ENCODE data around the gene ZNF837. TPM values are rescaled to one million over a fixed set of nuclear protein-coding genes. Genes with fewer than 3 reads are reported as not detected.

ZNF837 gene
- total and polyA plus RNA-seq, 2 experiments from 2014 or later = 5.0 to 5.4 TPM

DNA sequence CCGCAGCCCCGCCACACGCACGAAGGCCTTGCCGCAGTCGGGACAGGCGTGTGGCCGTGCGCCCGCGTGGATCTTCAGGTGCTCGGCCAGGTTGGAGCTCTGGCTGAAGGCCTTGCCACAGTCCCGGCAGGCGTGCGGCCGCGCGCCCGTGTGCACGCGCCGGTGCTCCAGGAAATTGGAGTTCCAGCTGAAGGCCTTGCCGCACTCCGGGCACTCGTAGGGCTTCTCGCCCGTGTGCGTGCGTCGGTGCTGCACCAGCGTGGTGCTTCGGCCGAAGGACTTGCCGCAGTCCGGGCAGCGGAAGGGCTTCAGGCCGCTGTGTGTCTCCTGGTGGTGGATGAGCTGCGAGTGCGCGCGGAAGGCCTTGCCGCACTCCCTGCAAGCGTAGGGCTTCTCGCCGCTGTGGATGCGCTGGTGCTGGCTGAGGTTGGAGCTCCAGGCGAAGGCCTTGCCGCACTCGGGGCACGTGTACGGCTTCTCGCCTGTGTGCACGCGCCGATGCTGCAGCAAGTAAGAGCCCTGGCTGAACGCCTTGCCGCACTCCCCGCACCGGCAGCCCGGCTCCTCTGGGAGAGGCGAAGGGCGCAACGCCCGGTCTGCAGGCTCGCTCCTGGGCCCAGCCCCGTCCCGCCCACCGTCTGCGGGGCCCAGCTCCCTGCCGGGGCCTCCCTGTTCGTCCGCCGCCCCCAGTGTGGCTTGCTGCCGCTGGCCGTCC, 23.9 kb downstream of the ZNF837 start:
- H3K27ac ChIP-seq = no peak overlapping the region
- DNase-seq (ENCODE audit: low spot score) = no peak
- no peak for TF ChIP-seq EZH2phosphoT487 (IDR thresholded peaks at IDR 0.05; ENCODE audit: low read depth, severe bottlenecking, unreplicated experiment)
- TF ChIP-seq, protein P1, sequence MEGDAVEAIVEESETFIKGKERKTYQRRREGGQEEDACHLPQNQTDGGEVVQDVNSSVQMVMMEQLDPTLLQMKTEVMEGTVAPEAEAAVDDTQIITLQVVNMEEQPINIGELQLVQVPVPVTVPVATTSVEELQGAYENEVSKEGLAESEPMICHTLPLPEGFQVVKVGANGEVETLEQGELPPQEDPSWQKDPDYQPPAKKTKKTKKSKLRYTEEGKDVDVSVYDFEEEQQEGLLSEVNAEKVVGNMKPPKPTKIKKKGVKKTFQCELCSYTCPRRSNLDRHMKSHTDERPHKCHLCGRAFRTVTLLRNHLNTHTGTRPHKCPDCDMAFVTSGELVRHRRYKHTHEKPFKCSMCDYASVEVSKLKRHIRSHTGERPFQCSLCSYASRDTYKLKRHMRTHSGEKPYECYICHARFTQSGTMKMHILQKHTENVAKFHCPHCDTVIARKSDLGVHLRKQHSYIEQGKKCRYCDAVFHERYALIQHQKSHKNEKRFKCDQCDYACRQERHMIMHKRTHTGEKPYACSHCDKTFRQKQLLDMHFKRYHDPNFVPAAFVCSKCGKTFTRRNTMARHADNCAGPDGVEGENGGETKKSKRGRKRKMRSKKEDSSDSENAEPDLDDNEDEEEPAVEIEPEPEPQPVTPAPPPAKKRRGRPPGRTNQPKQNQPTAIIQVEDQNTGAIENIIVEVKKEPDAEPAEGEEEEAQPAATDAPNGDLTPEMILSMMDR (IDR thresholded peaks at IDR 0.05; ENCODE audit: poor library complexity) = no peak
- TF ChIP-seq EZH2 (IDR thresholded peaks at IDR 0.05; ENCODE audit: borderline replicate concordance) = no peak
- peaks cover 7% of the 10 kb centered on the region for H3K4me1 ChIP-seq (ENCODE audit: insufficient read depth)
- H3K36me3 ChIP-seq (replicated peaks; ENCODE audit: insufficient read depth, low read depth) = no peaks in the 10 kb centered on the region
- no peaks in the 10 kb centered on the region for H3K27me3 ChIP-seq
- peaks cover 8% of the 10 kb centered on the region for H3K79me2 ChIP-seq
- H4K20me1 ChIP-seq (ENCODE audit: insufficient read depth, poor library complexity, severe bottlenecking) = no peaks in the 10 kb centered on the region
- WGBS (ENCODE audit: low lambda C conversion rate, missing lambda C conversion rate) = 99% methylated on average over 39 of the region's 75 CpGs
- H3K4me2 ChIP-seq = no peak overlapping the region
- H2AFZ ChIP-seq = no peak overlapping the region
- no peaks in the 10 kb centered on the region for H3K9me2 ChIP-seq (replicated peaks; ENCODE audit: insufficient read depth)
- H3K9me3 ChIP-seq (ENCODE audit: low read depth) = no peaks in the 10 kb centered on the region
- no peak overlapping the region for H3K4me3 ChIP-seq

DNA sequence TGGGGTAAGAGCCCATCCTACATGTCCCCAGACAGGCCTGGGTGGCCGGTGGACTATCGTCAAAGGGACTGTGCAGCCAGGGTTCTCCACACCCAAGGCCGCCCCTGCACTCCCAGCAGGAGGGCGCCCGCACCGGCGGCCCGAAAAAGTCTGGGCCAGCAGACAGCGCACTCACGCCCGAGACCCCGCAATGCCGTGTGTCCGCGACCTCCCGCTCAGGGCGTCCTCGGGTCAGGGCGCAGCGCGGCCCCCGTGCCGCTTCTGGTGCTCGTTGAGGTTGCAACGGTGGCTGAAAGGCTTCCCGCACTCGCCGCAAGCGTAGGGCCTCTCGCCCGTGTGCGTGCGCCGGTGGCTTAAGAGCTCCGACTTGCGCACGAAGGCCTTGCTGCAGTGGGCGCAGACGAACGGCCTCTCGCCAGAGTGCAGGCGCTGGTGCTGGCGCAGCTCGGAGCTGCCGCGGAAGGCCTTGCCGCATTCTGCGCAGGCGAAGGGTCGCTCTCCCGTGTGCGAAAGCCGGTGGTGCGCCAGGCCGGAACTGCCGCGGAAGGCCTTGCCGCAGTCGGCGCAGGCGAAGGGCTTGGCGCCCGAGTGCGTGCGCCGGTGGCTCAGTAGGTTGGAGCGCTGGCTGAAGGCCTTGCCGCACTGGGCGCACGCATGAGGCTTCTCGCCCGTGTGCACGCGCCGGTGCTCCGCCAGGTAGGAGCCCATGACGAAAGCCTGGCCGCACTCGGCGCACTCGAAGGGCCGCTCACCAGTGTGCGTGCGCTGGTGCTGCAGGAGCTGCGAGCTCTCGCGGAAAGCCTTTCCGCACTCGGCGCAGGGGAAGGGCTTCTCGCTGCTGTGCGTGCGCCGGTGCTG, 24.7 kb downstream of the ZNF837 start:
- no peaks in the 10 kb centered on the region for H3K36me3 ChIP-seq (replicated peaks; ENCODE audit: insufficient read depth, low read depth)
- no peak for DNase-seq (ENCODE audit: low spot score)
- H3K79me2 ChIP-seq = peaks cover 2% of the 10 kb centered on the region
- H3K4me2 ChIP-seq = no peak overlapping the region
- H3K27me3 ChIP-seq = no peaks in the 10 kb centered on the region
- H2AFZ ChIP-seq = no peak overlapping the region
- WGBS (ENCODE audit: low lambda C conversion rate, missing lambda C conversion rate) = 99% methylated on average over 88 of the region's 94 CpGs
- H3K27ac ChIP-seq = no peak overlapping the region
- H3K9me3 ChIP-seq (ENCODE audit: low read depth) = no peaks in the 10 kb centered on the region
- H3K9me2 ChIP-seq (replicated peaks; ENCODE audit: insufficient read depth) = no peaks in the 10 kb centered on the region
- TF ChIP-seq, protein P1 (IDR thresholded peaks at IDR 0.05; ENCODE audit: poor library complexity) = no peak
- no peak for TF ChIP-seq EZH2 (IDR thresholded peaks at IDR 0.05; ENCODE audit: borderline replicate concordance)
- no peak for TF ChIP-seq EZH2phosphoT487 (IDR thresholded peaks at IDR 0.05; ENCODE audit: low read depth, severe bottlenecking, unreplicated experiment)
- H3K4me1 ChIP-seq (ENCODE audit: insufficient read depth) = no peaks in the 10 kb centered on the region
- no peak overlapping the region for H3K4me3 ChIP-seq
- no peaks in the 10 kb centered on the region for H4K20me1 ChIP-seq (ENCODE audit: insufficient read depth, poor library complexity, severe bottlenecking)

DNA sequence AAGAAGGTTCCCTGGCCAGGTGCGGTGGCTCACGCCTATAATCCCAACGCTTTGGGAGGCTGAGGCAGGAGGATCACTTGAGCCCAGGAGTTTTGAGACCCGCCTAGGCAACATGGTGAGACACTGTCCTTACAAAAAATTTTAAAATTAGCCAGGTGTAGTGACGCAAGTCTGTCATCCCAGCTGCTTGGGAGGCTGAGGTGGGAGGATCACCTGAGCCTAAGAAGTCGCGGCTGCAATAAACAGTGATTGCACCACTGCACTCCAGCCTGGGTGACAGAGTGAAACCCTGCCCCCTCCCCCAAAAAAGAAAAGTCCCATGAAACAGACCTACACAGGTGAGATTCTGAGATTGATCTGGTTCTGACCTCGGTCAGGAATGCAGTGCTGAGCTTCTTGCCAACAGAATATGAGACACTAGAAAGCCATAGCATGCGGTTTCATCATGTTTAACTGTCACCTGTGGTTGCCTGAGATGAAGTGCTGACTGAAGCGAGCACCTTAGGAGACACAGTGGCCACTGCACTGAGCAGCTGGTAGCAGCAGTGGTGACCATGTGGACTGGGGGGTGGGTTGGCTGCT, 25.5 kb downstream of the ZNF837 start:
- WGBS (ENCODE audit: low lambda C conversion rate, missing lambda C conversion rate) = 93% methylated on average over 10 of the region's 10 CpGs
- no peaks in the 10 kb centered on the region for H3K27me3 ChIP-seq
- H3K27ac ChIP-seq = no peak overlapping the region
- H3K9me2 ChIP-seq (replicated peaks; ENCODE audit: insufficient read depth) = no peaks in the 10 kb centered on the region
- no peak for TF ChIP-seq EZH2 (IDR thresholded peaks at IDR 0.05; ENCODE audit: borderline replicate concordance)
- TF ChIP-seq EZH2phosphoT487 (IDR thresholded peaks at IDR 0.05; ENCODE audit: low read depth, severe bottlenecking, unreplicated experiment) = no peak
- TF ChIP-seq, protein P1 (IDR thresholded peaks at IDR 0.05; ENCODE audit: poor library complexity) = no peak
- no peak overlapping the region for H2AFZ ChIP-seq
- H3K4me2 ChIP-seq = no peak overlapping the region
- no peaks in the 10 kb centered on the region for H3K4me1 ChIP-seq (ENCODE audit: insufficient read depth)
- no peaks in the 10 kb centered on the region for H4K20me1 ChIP-seq (ENCODE audit: insufficient read depth, poor library complexity, severe bottlenecking)
- H3K4me3 ChIP-seq = no peak overlapping the region
- no peaks in the 10 kb centered on the region for H3K9me3 ChIP-seq (ENCODE audit: low read depth)
- no peaks in the 10 kb centered on the region for H3K36me3 ChIP-seq (replicated peaks; ENCODE audit: insufficient read depth, low read depth)
- DNase-seq (ENCODE audit: low spot score) = no peak
- H3K79me2 ChIP-seq = no peaks in the 10 kb centered on the region

All from hepatocyte (in vitro differentiated cells).